ACC112 (cell line): ENCODE data around the gene PIGU.

Experiments used
- H2AFZ ChIP-seq: fragments of 200-600 bp; sonication (generic); one replicate; pipeline ENCODE4 v1.6.0; 2017; ENCODE audit warnings: antibody characterized with exemption, low read length; ENCODE audit not compliant: unreplicated experiment
- H3K27ac ChIP-seq: fragments of 200-600 bp; sonication (generic); 2 replicates; pipeline ENCODE4 v1.5.1; 2014; ENCODE audit warnings: low read depth, mild to moderate bottlenecking, antibody characterized with exemption, low read length, moderate library complexity
- H3K27me3 ChIP-seq: fragments of 200-600 bp; sonication (generic); 2 replicates; pipeline ENCODE4 v1.6.1; 2014; ENCODE audit warnings: mild to moderate bottlenecking, antibody characterized with exemption, low read length, moderate library complexity, mixed read lengths; ENCODE audit not compliant: insufficient read depth
- H3K36me3 ChIP-seq: fragments of 200-600 bp; sonication (generic); 2 replicates; pipeline ENCODE4 v1.6.1; 2016; ENCODE audit warnings: mild to moderate bottlenecking, antibody characterized with exemption, low read length, moderate library complexity, mixed read lengths; ENCODE audit not compliant: insufficient read depth
- H3K4me1 ChIP-seq: fragments of 200-600 bp; sonication (generic); one replicate; pipeline ENCODE4 v1.6.1; 2016; ENCODE audit warnings: low read length, mixed read lengths; ENCODE audit not compliant: insufficient read depth, unreplicated experiment, control insufficient read depth
- H3K4me3 ChIP-seq: fragments of 200-600 bp; sonication (generic); 2 replicates; pipeline ENCODE4 v1.5.1; 2014; ENCODE audit warnings: mild to moderate bottlenecking, low read depth, low read length
- H3K79me2 ChIP-seq: fragments of 200-600 bp; sonication (generic); one replicate; pipeline ENCODE4 v1.6.0; 2016; ENCODE audit warnings: low read length; ENCODE audit not compliant: control insufficient read depth, unreplicated experiment, insufficient read depth

The PIGU gene

GRCh38 chr20:34583544-34583943 lies 93.3 kb downstream of the PIGU start:
- no peak overlapping the region for H3K4me3 ChIP-seq
- peaks cover 34% of the 10 kb centered on the region for H3K4me1 ChIP-seq
- no peaks in the 10 kb centered on the region for H3K79me2 ChIP-seq
- no peaks in the 10 kb centered on the region for H3K36me3 ChIP-seq
- H3K27me3 ChIP-seq = no peaks in the 10 kb centered on the region
- no peak overlapping the region for H2AFZ ChIP-seq
- no peak overlapping the region for H3K27ac ChIP-seq

- Histone ChIP-seq H3K4me1 (peaks cover 37% of the 10 kb centered on the region), H3K4me3 (no peak overlapping the region), H3K79me2 (no peaks in the 10 kb centered on the region), H2AFZ (no peak overlapping the region), H3K27ac (no peak overlapping the region), H3K27me3 (no peaks in the 10 kb centered on the region), H3K36me3 (no peaks in the 10 kb centered on the region)
Observed at GRCh38 chr20:34582911-34583310, 94.0 kb downstream of the PIGU start.

GRCh38 chr20:34582221-34582620 lies 94.7 kb downstream of the PIGU start:
- H3K79me2 ChIP-seq = no peaks in the 10 kb centered on the region
- H3K4me1 ChIP-seq = peaks cover 37% of the 10 kb centered on the region
- no peak overlapping the region for H2AFZ ChIP-seq
- H3K27me3 ChIP-seq = no peaks in the 10 kb centered on the region
- H3K4me3 ChIP-seq = no peak overlapping the region
- no peaks in the 10 kb centered on the region for H3K36me3 ChIP-seq
- peak overlapping the region; percentile 21 for H3K27ac ChIP-seq

GRCh38 chr20:34581341-34582184 lies 95.3 kb downstream of the PIGU start:
- Histone ChIP-seq H3K36me3 (no peaks in the 10 kb centered on the region), H3K79me2 (no peaks in the 10 kb centered on the region), H2AFZ (no peak overlapping the region)

GRCh38 chr20:34579979-34580940 lies 96.6 kb downstream of the PIGU start:
- H3K79me2 ChIP-seq = no peaks in the 10 kb centered on the region
- H3K27me3 ChIP-seq = no peaks in the 10 kb centered on the region
- no peak overlapping the region for H2AFZ ChIP-seq
- H3K36me3 ChIP-seq = no peaks in the 10 kb centered on the region
- no peak overlapping the region for H3K27ac ChIP-seq
- H3K4me1 ChIP-seq = peaks cover 37% of the 10 kb centered on the region
- no peak overlapping the region for H3K4me3 ChIP-seq

More at GRCh38 chr20:34581341-34582184, 95.3 kb downstream of the PIGU start:
- no peaks in the 10 kb centered on the region for H3K27me3 ChIP-seq
- peaks cover 37% of the 10 kb centered on the region for H3K4me1 ChIP-seq
- no peak overlapping the region for H3K4me3 ChIP-seq
- peak overlapping the region; percentile 21 for H3K27ac ChIP-seq

GRCh38 chr20:34579191-34579978 lies 97.5 kb downstream of the PIGU start:
- H3K36me3 ChIP-seq = no peaks in the 10 kb centered on the region
- no peak overlapping the region for H3K27ac ChIP-seq
- H3K4me3 ChIP-seq = no peak overlapping the region
- H2AFZ ChIP-seq = no peak overlapping the region
- H3K27me3 ChIP-seq = no peaks in the 10 kb centered on the region
- H3K4me1 ChIP-seq = peaks cover 37% of the 10 kb centered on the region
- no peaks in the 10 kb centered on the region for H3K79me2 ChIP-seq

GRCh38 chr20:34578521-34578920 lies 98.4 kb downstream of the PIGU start:
- H3K79me2 ChIP-seq = no peaks in the 10 kb centered on the region
- H3K27ac ChIP-seq = peak overlapping the region; percentile 17; the same call in 1 of the 2 replicates
- H3K4me1 ChIP-seq = peaks cover 37% of the 10 kb centered on the region
- no peak overlapping the region for H2AFZ ChIP-seq
- H3K27me3 ChIP-seq = no peaks in the 10 kb centered on the region
- H3K4me3 ChIP-seq = no peak overlapping the region
- H3K36me3 ChIP-seq = no peaks in the 10 kb centered on the region

- H2AFZ ChIP-seq = no peak overlapping the region
- no peaks in the 10 kb centered on the region for H3K27me3 ChIP-seq
- H3K79me2 ChIP-seq = no peaks in the 10 kb centered on the region
- H3K27ac ChIP-seq = peak overlapping the region; percentile 17; the same call in 1 of the 2 replicates
- no peak overlapping the region for H3K4me3 ChIP-seq
- H3K4me1 ChIP-seq = peaks cover 33% of the 10 kb centered on the region
- no peaks in the 10 kb centered on the region for H3K36me3 ChIP-seq
Observed at GRCh38 chr20:34578025-34578424, 98.9 kb downstream of the PIGU start.

GRCh38 chr20:34577061-34577460 lies 99.8 kb downstream of the PIGU start:
- Histone ChIP-seq H2AFZ (no peak overlapping the region), H3K36me3 (no peaks in the 10 kb centered on the region), H3K27ac (no peak overlapping the region)

GRCh38 chr20:34575756-34576155 lies 101.1 kb downstream of the PIGU start:
- no peak overlapping the region for H3K4me3 ChIP-seq
- no peaks in the 10 kb centered on the region for H3K79me2 ChIP-seq
- H3K27me3 ChIP-seq = no peaks in the 10 kb centered on the region
- no peak overlapping the region for H2AFZ ChIP-seq
- H3K36me3 ChIP-seq = no peaks in the 10 kb centered on the region
- H3K4me1 ChIP-seq = peaks cover 18% of the 10 kb centered on the region
- H3K27ac ChIP-seq = no peak overlapping the region

More at GRCh38 chr20:34577061-34577460, 99.8 kb downstream of the PIGU start:
- Histone ChIP-seq H3K4me3 (no peak overlapping the region), H3K4me1 (peaks cover 23% of the 10 kb centered on the region), H3K27me3 (no peaks in the 10 kb centered on the region), H3K79me2 (no peaks in the 10 kb centered on the region)
